Activated CD4-positive, CD25-positive, alpha-beta regulatory T cell treated with anti-CD3 and anti-CD28 coated beads, Interleukin-2, amount 50 U/mL, for 16 hours (primary cell): ENCODE measurements around the gene MYOZ3.

Source experiments
- DNase-seq: peaks from one replicate; pipeline ENCODE4 v3.0.0-alpha.2; 2020; ENCODE audit warnings: low read depth, low spot score

MYOZ3 gene

DNA sequence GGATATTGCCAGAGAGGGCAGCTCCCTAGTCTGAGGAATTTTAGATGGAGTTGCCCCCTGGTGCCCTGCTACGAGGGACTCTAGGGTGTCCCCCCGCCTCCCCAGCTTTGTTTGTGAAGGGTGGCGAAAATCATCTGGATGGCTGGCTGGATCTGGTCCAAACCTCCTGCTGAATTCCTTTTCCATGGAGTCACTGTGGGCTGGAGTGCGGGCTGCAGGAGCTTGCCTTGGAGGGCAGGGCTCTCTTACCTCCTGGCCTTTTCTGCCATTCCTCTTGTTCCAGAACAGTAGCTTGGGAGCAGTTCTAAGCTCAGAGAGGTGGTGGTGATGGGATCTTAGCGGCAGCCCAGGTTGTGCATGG lies 18.5 kb upstream of the MYOZ3 start:
- no peak for DNase-seq

DNA sequence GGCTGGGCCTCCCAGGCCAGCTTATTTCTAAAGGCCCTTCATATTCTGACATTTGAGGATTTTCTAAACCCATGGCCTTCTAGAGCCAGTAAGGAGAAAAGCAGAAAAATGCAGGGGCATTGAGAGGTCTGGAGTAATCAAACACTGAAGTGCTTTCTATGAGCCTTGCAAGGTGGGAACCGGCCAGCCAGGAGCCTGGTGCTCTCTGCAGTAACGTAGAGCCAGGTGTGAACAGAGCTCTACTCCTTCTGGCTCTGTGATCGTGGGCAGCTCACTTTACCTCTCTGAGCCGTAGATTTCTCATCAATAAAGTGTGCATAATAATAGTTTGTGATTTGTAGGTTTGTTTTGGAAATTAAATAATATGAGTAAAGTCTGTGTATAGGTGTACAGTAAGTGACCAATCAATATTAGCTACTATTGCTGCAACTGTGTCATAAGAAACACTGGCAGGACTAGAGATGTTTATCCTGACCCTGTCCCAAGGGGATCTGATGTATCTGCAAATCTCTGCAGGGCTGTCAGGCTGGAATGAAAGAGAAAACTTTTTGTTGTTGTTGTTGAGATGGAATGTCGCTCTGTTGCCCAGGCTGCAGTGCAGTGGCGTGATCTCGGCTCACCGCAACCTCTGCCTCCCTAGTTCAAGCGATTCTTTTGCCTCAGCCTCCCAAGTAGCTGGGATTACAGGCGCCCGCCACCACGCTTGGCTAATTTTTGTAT lies 17.9 kb upstream of the MYOZ3 start:
- no peak for DNase-seq

DNA sequence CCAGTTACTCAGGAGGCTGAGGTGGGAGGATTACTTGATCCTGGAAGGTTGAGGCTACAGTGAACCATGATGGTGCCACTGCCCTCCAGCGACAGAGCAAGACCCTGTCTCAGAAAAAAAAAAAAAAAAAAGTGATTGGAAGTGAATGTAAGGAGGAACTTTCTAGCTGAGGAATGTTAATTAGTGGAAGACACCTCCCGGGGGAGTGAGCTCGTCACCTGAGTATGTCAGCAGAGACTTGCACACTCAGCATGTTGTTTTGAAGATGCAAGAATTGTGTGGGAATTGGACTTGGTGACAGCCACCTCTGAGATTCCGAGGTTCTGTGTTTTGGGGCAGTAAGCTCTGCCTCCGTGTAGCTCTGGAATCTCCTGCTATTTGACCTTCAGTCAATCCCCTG lies 17.0 kb upstream of the MYOZ3 start:
- DNase-seq: no peak

DNA sequence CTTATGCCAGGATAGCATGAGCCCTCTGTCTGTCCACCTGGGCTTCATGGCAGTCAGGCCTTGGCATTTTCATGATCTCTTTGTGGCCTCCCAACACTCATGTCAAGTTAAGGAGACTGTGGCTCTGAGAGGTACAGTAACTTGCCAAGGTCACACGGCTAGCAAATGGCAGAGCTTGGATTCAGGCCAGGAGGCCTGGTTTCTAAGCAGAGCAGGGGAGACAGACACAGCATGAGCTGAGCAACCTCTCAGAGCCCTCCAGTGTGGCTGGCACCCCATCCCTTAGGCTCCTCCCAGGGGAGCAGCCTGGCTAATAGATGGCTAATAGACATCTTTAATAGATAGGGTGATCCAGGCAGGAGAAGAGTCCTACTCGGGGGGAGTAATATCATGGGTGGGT lies 16.5 kb upstream of the MYOZ3 start:
- DNase-seq: no peak

DNA sequence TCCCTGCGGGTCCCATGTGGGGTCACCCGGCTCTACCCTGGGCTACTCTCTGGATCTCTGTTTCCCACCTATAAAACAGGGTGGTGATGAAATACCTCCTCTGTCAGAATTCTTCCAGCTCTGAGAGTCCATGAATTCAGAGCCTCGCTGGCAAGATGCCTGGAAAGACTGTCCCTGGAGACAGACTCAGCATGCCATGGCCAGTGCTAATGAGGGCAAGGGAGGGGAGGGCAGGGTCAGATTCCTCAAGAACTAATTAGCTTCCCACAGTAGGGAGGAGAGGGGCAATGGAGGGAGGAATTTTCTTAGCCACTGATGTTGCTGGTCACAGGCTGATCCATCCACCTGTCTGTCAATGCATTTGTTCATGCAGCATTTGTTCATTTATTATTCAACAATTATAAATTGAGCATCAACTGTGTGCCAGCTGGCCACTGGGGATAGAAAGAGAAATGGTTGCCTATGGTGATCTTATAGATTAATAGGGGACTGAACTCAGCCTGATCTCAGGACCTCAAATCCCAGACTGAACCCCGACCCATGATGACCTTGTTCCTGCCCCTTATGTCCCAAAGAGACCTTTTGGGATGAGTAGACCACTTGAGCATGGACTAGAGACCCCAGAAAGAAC lies 15.9 kb upstream of the MYOZ3 start:
- no peak for DNase-seq

DNA sequence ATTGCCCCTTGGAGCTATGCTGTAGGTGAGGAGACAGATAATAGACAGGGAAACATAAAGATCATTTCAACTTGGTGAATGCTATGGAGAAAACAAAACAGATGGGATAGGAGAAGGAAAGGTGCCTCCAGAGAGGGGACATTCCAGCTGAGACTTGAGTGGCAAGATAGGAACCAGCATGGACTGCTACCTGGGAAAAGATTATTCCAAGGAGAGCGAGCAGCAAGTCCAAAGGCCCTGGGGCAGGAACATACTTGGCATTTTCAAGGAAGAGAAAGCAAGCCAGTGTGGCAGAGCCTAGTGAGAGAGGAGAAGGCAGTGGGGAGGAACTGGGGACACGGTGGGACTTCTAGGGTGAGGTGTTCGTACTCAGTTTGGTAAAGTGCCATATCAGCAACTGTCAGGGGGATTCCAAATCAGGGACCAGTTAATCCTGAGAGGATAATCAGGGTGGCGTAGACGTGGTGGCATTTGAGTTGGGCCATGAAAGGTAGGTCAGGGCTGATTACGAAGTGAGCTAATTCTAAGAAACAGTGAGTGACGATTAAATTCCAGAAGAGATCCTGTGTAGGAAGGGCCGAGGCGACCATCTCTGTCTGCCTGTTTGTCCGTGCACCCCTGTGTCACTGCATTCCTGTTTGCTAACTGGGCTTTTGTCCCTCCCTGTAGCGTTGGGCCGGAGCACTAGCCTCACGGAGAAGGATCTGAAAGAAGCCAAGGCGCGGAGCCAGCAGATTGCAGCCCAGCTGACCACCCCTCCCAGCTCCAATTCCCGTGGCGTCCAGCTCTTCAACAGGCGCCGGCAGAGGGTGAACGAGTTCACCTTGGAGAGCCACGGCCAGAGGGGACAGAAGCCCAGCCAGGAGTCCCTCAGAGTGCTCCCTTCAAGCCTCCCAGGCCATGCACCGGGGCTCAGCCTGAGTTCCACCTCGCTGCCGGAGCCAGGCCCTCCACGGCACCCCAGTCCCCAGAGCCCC lies 13.5 kb upstream of the MYOZ3 start:
- no peak for DNase-seq

DNA sequence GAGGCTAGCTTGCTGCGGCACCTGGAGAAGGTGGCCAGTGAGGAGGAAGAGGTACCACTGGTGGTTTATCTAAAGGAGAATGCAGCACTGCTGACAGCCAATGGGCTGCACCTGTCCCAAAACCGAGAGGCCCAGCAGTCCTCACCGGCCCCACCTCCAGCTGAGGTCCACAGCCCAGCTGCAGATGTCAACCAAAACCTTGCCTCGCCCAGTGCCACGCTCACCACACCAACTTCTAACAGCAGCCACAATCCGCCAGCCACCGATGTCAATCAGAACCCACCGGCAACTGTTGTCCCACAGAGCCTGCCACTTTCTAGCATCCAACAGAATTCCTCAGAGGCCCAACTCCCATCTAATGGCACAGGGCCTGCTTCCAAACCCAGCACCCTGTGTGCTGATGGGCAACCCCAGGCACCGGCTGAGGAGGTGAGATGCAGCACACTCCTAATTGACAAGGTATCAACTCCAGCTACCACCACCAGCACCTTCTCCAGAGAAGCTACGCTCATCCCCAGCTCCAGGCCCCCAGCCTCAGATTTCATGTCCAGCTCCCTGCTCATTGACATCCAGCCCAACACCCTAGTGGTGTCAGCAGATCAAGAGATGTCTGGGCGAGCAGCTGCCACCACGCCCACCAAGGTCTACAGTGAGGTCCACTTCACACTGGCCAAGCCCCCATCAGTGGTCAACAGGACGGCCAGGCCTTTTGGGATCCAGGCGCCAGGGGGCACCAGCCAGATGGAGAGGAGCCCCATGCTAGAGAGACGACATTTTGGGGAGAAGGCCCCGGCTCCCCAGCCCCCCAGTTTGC lies 12.6 kb upstream of the MYOZ3 start:
- DNase-seq: no peak

DNA sequence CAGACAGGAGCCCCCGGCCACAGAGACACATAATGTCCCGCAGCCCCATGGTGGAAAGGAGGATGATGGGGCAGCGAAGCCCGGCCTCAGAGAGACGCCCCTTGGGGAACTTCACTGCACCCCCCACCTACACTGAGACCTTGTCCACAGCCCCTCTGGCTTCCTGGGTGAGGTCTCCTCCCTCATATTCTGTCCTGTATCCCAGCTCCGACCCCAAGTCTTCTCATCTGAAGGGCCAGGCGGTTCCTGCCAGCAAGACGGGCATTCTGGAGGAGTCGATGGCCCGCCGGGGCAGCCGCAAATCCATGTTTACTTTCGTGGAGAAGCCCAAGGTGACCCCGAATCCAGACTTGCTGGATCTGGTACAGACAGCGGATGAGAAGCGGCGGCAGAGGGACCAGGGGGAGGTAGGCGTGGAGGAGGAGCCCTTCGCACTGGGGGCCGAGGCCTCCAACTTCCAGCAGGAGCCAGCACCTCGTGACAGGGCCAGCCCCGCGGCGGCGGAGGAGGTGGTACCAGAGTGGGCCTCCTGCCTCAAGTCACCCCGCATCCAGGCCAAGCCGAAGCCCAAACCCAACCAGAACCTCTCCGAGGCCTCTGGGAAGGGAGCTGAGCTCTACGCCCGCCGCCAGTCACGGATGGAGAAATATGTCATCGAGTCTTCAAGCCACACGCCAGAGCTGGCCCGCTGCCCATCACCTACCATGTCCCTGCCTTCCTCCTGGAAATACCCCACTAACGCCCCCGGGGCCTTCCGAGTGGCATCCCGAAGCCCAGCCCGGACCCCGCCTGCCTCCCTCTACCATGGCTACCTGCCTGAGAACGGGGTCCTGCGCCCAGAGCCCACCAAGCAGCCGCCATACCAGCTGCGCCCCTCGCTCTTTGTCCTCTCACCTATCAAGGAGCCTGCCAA lies 11.7 kb upstream of the MYOZ3 start:
- no peak for DNase-seq

DNA sequence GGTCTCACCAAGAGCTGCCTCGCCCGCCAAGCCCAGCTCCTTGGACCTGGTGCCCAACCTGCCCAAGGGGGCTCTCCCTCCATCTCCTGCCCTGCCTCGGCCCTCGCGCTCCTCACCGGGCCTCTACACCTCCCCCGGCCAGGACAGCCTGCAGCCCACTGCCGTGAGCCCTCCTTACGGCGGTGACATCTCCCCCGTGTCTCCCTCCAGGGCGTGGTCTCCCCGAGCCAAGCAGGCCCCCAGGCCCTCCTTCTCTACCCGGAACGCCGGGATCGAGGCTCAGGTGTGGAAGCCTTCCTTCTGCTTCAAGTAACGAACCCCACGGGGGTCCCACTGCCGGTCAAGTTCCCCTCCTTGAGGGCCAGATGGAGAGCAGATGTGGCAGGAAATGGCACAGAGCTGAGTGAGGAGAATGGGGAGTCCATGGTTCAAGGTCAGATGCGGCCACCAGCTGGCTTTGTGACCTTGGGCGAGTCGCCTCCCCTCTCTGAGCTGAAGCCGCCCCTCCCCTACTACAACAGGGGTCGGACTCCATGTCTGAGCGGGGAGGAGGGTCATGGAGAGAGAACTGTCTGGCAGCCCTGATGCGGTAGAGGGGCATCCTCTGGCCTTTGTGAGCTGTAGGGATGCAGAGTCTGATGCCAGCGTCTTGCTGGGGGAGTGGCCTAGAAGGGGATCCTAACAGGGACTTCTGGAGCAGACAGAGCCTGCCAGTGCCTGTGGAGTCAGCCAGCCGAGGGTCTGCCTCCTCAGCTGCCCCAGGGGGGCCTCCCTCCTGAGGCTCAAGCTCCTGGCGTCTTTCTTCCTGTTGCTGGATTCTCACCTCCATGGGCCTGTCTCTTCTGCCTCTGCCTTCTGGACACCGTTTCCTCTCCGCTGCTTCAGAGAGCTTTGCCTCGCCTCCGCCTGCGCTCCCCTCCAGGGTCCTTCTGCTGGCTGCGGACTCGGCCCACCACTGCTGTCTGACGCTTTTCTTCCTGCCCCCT lies 10.7 kb upstream of the MYOZ3 start:
- no peak for DNase-seq

DNA sequence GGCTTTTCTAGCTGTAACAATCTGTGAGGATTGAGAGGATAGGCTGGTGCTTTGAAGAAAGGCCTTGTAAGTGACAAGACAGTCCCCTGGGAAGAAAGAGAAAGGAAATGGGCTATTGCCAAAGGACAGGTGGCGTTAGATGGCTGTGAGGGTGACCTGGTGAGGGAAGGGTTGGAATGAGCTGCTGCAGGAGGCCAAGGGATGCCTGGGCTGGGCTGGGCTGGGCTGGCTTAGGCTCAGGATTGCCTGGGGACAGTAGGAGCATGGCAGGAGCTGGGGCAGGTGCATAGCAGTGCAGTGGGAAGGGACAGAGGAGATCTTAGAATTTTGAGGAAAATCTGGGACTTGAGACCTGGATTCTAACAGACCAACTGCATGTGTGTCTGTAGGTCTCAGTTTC lies 9.7 kb upstream of the MYOZ3 start:
- no peak for DNase-seq

DNA sequence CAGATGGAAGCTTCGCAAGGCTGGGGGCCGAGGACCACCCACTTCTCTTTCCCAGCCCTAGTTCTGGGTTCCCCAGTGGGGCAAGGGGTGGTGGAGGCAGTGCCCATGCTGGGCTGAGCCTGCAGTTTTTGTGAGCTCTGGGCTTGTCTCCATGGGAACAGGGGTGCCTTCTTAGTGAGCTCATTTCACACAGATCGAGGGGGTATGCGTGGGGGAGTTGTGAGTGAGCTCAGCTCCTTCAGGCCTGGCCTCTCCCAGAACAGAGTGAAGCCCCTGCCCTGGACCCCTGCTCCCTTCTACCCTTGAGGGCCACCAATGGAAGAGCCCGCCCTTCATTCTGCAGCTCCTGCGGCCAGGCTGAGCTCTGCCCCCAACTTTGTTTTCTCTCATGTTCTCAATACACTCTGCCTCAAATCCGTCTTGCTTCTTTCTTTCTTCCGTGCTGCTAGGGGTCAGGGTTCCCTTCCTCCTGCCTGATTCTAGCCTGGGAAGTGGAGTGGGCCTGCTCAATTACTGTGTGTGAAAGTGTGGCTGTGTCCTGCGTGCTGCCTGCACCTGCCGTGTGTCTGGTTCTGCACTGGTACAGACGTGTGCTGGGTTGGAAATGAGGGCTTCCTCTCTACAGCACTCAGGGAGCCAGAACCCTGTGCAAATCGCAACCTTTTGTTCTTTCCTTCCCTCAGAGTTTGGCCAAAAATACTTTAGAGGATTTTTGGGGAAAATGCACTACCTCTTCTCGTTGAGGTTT lies 9.0 kb upstream of the MYOZ3 start:
- no peak for DNase-seq

DNA sequence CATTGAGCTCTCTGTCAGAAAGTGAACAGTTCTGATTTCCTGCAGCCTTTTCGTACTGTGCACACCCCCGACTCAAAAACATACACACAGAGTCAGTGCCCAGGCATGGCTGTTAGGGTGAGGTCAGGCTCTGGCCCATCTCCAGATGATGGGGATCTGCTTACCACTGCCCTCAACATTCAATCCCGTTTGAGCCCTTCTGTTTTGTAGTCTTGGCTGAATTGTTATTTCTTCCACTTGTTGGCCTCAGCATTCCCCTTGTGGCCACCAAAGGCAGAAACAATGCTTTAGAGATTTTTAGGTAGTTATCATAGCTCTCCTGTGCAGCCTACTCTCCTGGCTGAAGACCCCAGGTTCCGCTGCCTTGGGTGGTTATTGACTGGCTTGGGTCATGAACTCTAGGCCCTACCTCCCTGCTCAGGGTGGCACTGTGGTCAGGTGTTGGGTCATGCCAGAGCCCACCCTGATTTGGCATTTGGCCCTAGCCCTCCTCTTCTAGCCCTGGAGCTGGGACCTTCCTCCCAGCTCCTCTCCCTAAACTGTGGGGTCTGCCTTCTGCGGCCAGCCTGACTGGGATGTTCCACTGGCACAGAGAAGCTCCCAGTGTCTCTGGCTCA lies 7.8 kb upstream of the MYOZ3 start:
- no peak for DNase-seq

DNA sequence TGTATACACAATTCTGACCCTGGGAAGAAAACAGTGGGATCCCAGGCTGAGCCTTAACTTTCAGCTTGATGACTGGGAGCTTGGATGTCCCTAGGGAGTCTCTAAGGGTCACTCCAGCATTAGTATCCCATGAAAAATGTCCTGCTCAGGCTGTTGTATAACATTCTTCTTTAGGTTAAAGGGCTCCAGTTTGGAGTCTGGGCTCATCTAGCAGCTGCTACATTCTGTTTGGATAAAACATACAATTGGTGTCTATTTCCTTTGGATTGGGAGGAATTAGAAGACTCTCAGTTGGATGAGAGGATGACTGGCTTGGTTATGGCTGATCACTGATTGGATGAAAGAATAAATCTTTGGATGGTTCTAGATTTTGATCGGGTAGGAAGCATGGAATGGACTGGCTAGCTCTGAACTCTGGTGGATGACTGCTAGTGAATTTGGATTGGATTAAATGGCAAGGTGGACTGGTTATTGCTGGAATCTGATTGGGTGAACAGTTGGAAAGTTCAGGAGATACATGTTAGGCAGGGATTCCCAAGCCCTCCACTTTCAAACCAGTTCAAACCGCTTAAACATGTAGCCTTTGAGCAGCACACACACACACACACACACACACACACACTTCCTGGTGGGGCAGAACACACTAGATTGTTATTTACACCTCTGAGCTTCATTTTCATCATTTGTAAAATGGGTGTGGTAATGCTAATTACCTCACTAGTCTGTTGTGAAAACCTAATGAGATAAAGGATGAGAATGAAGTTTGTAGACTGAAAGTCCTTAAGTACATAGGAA lies 7.1 kb upstream of the MYOZ3 start:
- no peak for DNase-seq

DNA sequence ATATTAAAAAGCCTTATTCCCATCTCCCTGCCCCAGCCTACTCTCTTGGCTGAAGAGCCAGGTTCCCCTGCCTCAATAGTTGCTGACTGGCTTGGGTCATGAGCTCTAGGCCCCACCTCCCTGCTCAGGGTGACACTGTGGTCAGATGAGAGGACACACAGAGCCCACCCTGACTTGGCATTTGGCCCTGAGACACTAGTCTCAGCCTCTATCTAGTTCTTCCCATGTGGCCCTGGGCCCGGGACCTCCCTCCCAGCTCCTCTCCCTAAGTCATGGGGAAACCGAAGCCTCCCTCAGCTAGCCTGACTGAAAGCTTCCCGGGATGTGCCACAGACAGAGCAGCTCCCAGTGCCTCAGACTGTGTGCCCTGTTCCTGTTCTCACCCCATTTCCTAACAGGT lies 5.8 kb upstream of the MYOZ3 start:
- no peak for DNase-seq

DNA sequence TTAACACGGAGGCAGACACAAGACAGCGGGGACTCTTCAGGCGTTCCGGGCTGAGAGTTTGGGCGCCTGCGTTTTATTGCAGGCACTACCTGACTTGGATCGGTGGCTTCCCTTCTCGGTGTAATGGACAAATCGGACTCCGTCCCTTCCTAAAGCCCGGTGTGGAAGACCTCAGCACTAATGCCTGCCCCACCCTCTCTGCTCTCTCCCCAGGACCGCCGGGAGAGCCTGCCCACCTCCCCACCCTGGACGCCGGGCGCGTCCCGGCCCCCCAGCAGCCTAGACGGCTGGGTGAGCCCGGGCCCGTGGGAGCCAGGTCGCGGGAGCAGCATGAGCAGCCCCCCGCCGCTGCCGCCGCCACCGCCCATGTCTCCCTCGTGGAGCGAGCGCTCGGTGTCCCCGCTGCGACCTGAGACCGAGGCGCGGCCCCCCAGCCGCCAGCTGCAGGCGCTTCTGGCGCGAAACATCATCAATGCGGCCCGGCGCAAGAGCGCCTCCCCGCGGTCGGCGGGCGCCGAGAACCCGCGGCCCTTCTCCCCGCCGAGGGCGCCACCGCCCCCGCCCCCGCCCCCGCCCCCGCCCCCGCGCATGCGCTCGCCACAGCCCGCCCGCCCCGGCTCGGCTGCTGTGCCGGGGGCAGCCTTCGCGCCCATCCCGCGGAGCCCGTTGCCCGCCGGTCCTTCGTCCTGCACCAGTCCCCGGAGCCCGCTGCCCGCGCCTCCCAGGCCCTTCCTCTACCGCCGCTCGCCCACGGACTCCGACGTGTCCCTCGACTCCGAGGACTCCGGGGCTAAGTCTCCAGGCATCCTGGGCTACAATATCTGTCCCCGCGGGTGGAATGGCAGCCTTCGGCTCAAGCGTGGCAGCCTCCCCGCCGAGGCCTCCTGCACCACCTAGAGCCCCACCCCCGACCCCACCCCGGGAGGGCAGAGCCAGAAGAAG lies 4.6 kb upstream of the MYOZ3 start:
- peak; percentile 47 for DNase-seq

DNA sequence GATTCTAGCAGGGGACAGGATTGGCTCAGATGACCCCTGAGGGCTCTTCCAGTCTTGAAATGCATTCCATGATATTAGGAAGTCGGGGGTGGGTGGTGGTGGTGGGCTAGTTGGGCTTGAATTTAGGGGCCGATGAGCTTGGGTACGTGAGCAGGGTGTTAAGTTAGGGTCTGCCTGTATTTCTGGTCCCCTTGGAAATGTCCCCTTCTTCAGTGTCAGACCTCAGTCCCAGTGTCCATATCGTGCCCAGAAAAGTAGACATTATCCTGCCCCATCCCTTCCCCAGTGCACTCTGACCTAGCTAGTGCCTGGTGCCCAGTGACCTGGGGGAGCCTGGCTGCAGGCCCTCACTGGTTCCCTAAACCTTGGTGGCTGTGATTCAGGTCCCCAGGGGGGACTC lies 2.9 kb upstream of the MYOZ3 start:
- DNase-seq: no peak
